Karpas-422 (cell line): ENCODE measurements around the gene FBXO28. TPM values are rescaled to one million over a fixed set of nuclear protein-coding genes. Genes with fewer than 3 reads are reported as not detected.
"Not testable (repeated sequence)": the region's sequence is repeated elsewhere in the genome, so short reads cannot be mapped to it uniquely, and the experiment has no call there.

Experiments used
- DNase-seq: peaks from one replicate; pipeline ENCODE4 v3.0.0-alpha.2; 2015
- H2AFZ ChIP-seq: fragments of 200-600 bp; sonication (generic); 2 replicates; pipeline ENCODE4 v1.6.1; 2014; ENCODE audit warnings: antibody characterized with exemption, low read length, mixed read lengths
- H3K27ac ChIP-seq: fragments of 200-600 bp; sonication (generic); 2 replicates; pipeline ENCODE4 v1.5.1; 2014; ENCODE audit warnings: mild to moderate bottlenecking, low read length, moderate library complexity
- H3K27me3 ChIP-seq: fragments of 200-600 bp; sonication (generic); 2 replicates; pipeline ENCODE4 v1.6.1; 2014; ENCODE audit warnings: low read length, mixed read lengths
- H3K36me3 ChIP-seq: fragments of 200-600 bp; sonication (generic); 2 replicates; pipeline ENCODE4 v1.6.1; 2014; ENCODE audit warnings: low read length, mixed read lengths; ENCODE audit not compliant: insufficient read depth
- H3K4me1 ChIP-seq: fragments of 200-600 bp; sonication (generic); 2 replicates; pipeline ENCODE4 v1.6.1; 2014; ENCODE audit warnings: mild to moderate bottlenecking, low read length, mixed read lengths
- H3K4me2 ChIP-seq: fragments of 200-600 bp; sonication (generic); 2 replicates; pipeline ENCODE4 v1.6.1; 2014; ENCODE audit warnings: low read length, low read depth, mild to moderate bottlenecking; ENCODE audit not compliant: poor library complexity, severe bottlenecking
- H3K4me3 ChIP-seq: fragments of 200-600 bp; sonication (generic); 2 replicates; pipeline ENCODE4 v1.5.1; 2014; ENCODE audit warnings: mild to moderate bottlenecking, antibody characterized with exemption, low read length, mixed read lengths
- H3K79me2 ChIP-seq: fragments of 200-600 bp; sonication (generic); 2 replicates; pipeline ENCODE4 v1.6.1; 2014; ENCODE audit warnings: mild to moderate bottlenecking, low read length, mixed read lengths
- H3K9ac ChIP-seq: fragments of 200-600 bp; sonication (generic); 2 replicates; pipeline ENCODE4 v1.6.0; 2014; ENCODE audit warnings: low read length
- H3K9me2 ChIP-seq: fragments of 200-600 bp; sonication (generic), shearing (Covaris generic); replicated peaks from 2 replicates; pipeline ENCODE4 v1.6.0; 2014; ENCODE audit warnings: mild to moderate bottlenecking, low read length, moderate library complexity; ENCODE audit not compliant: insufficient read depth
- H3K9me3 ChIP-seq: fragments of 300-700, 200-600 bp; sonication (generic); 2 replicates; pipeline ENCODE4 v1.6.1; 2014; ENCODE audit warnings: low read length, mixed read lengths
- H4K20me1 ChIP-seq: fragments of 200-600 bp; sonication (generic); 2 replicates; pipeline ENCODE4 v1.6.1; 2014; ENCODE audit warnings: mild to moderate bottlenecking, antibody characterized with exemption, low read length, low read depth; ENCODE audit not compliant: insufficient read depth
- total RNA-seq: library from RNA; depleted of rRNA; stranded (reverse); fragments of >200 nt; shearing (Covaris generic); gene quantifications from 2 replicates; pipeline ENCODE4 v1.2.3, GENCODE V29; 2014; ENCODE audit warnings: low replicate concordance

FBXO28 gene
- total RNA-seq, 1 experiment from 2014 or later = 33.4 TPM

- Histone ChIP-seq H3K79me2 (no peaks in the 10 kb centered on the region), H4K20me1 (no peaks in the 10 kb centered on the region), H3K4me2 (no peak overlapping the region), H2AFZ (no peak overlapping the region), H3K9me3 (no peaks in the 10 kb centered on the region), H3K9ac (no peak overlapping the region), H3K9me2 (no peaks in the 10 kb centered on the region), H3K4me1 (no peaks in the 10 kb centered on the region), H3K4me3 (no peak overlapping the region), H3K36me3 (no peaks in the 10 kb centered on the region), H3K27ac (no peak overlapping the region), H3K27me3 (0 out of 2 replicates have a peak, but pooled peaks cover 2% of the 10 kb centered on the region)
- DNase-seq = no peak
These were observed 43.4 kb upstream of the FBXO28 start for GRCh38 chr1:224070521-224070920.

GRCh38 chr1:224076407-224076806, 37.5 kb upstream of the FBXO28 start:
- Histone ChIP-seq H3K27ac (no peak overlapping the region), H3K79me2 (no peaks in the 10 kb centered on the region), H3K4me3 (no peak overlapping the region), H3K9ac (no peak overlapping the region), H3K4me2 (no peak overlapping the region), H4K20me1 (no peaks in the 10 kb centered on the region), H3K9me3 (no peaks in the 10 kb centered on the region), H2AFZ (no peak overlapping the region), H3K27me3 (no peaks in the 10 kb centered on the region), H3K9me2 (no peaks in the 10 kb centered on the region), H3K36me3 (no peaks in the 10 kb centered on the region), H3K4me1 (no peaks in the 10 kb centered on the region)
- no peak for DNase-seq

- not testable (repeated sequence) for H2AFZ ChIP-seq
These were observed 34.3 kb upstream of the FBXO28 start for GRCh38 chr1:224079644-224080043.

GRCh38 chr1:224080115-224080774, 33.7 kb upstream of the FBXO28 start:
- no peaks in the 10 kb centered on the region for H3K36me3 ChIP-seq
- no peaks in the 10 kb centered on the region for H3K9me3 ChIP-seq
- no peaks in the 10 kb centered on the region for H4K20me1 ChIP-seq
- H3K4me3 ChIP-seq = no peak overlapping the region
- DNase-seq = no peak
- no peak overlapping the region for H2AFZ ChIP-seq
- H3K27ac ChIP-seq = no peak overlapping the region
- no peaks in the 10 kb centered on the region for H3K79me2 ChIP-seq
- no peaks in the 10 kb centered on the region for H3K4me1 ChIP-seq
- H3K9ac ChIP-seq = no peak overlapping the region
- H3K27me3 ChIP-seq = no peaks in the 10 kb centered on the region
- H3K4me2 ChIP-seq = no peak overlapping the region
- no peaks in the 10 kb centered on the region for H3K9me2 ChIP-seq

More at GRCh38 chr1:224079644-224080043, 34.3 kb upstream of the FBXO28 start:
- not testable (repeated sequence) for H3K27ac ChIP-seq, H4K20me1 ChIP-seq, H3K27me3 ChIP-seq, H3K36me3 ChIP-seq, H3K4me1 ChIP-seq, H3K4me2 ChIP-seq, H3K9ac ChIP-seq, H3K9me2 ChIP-seq, DNase-seq, H3K4me3 ChIP-seq, H3K9me3 ChIP-seq, H3K79me2 ChIP-seq

GRCh38 chr1:224081604-224082003, 32.3 kb upstream of the FBXO28 start:
- no peaks in the 10 kb centered on the region for H3K27me3 ChIP-seq
- H3K4me2 ChIP-seq = no peak overlapping the region
- no peak overlapping the region for H3K9ac ChIP-seq
- H3K4me3 ChIP-seq = no peak overlapping the region
- no peaks in the 10 kb centered on the region for H3K36me3 ChIP-seq
- H3K27ac ChIP-seq = no peak overlapping the region
- H3K79me2 ChIP-seq = no peaks in the 10 kb centered on the region
- H2AFZ ChIP-seq = no peak overlapping the region
- no peaks in the 10 kb centered on the region for H3K9me3 ChIP-seq
- DNase-seq = no peak
- H4K20me1 ChIP-seq = no peaks in the 10 kb centered on the region
- no peaks in the 10 kb centered on the region for H3K4me1 ChIP-seq
- H3K9me2 ChIP-seq = no peaks in the 10 kb centered on the region

- no peaks in the 10 kb centered on the region for H3K9me2 ChIP-seq
- H2AFZ ChIP-seq = no peak overlapping the region
- H3K27me3 ChIP-seq = no peaks in the 10 kb centered on the region
- no peak overlapping the region for H3K4me2 ChIP-seq
- H3K79me2 ChIP-seq = no peaks in the 10 kb centered on the region
- no peaks in the 10 kb centered on the region for H3K9me3 ChIP-seq
- no peak for DNase-seq
- no peak overlapping the region for H3K9ac ChIP-seq
- no peak overlapping the region for H3K4me3 ChIP-seq
- no peaks in the 10 kb centered on the region for H4K20me1 ChIP-seq
- H3K4me1 ChIP-seq = no peaks in the 10 kb centered on the region
- no peak overlapping the region for H3K27ac ChIP-seq
- H3K36me3 ChIP-seq = no peaks in the 10 kb centered on the region
These were observed 31.8 kb upstream of the FBXO28 start for GRCh38 chr1:224082146-224082545.

- no peaks in the 10 kb centered on the region for H3K4me1 ChIP-seq
- H3K9me3 ChIP-seq = no peaks in the 10 kb centered on the region
- H3K4me3 ChIP-seq = no peak overlapping the region
- H3K27ac ChIP-seq = no peak overlapping the region
- DNase-seq = no peak
- H3K79me2 ChIP-seq = no peaks in the 10 kb centered on the region
- no peaks in the 10 kb centered on the region for H3K9me2 ChIP-seq
- no peak overlapping the region for H3K4me2 ChIP-seq
- H3K27me3 ChIP-seq = no peaks in the 10 kb centered on the region
- no peak overlapping the region for H2AFZ ChIP-seq
- H3K9ac ChIP-seq = no peak overlapping the region
- H4K20me1 ChIP-seq = no peaks in the 10 kb centered on the region
- H3K36me3 ChIP-seq = no peaks in the 10 kb centered on the region
These were observed 29.0 kb upstream of the FBXO28 start for GRCh38 chr1:224084867-224085266.

GRCh38 chr1:224085421-224086108, 28.3 kb upstream of the FBXO28 start:
- H3K4me2 ChIP-seq = no peak overlapping the region
- H3K36me3 ChIP-seq = no peaks in the 10 kb centered on the region
- no peaks in the 10 kb centered on the region for H3K4me1 ChIP-seq
- no peaks in the 10 kb centered on the region for H3K27me3 ChIP-seq
- no peaks in the 10 kb centered on the region for H3K9me3 ChIP-seq
- H4K20me1 ChIP-seq = no peaks in the 10 kb centered on the region
- no peak overlapping the region for H2AFZ ChIP-seq
- no peak overlapping the region for H3K4me3 ChIP-seq
- no peak overlapping the region for H3K27ac ChIP-seq
- no peaks in the 10 kb centered on the region for H3K79me2 ChIP-seq
- no peaks in the 10 kb centered on the region for H3K9me2 ChIP-seq
- DNase-seq = no peak
- H3K9ac ChIP-seq = no peak overlapping the region
